T-helper 1 cell treated with Interleukin-12 subunit alpha and Interleukin-12 subunit beta and Interleukin-4 antibody, amounts not matched to agents 30 ng/mL and 1 ng/mL, for 36 hours (primary cell): ENCODE measurements around the gene DIDO1. TPM values are rescaled to one million over a fixed set of nuclear protein-coding genes. Genes with fewer than 3 reads are reported as not detected.

Experiments used
- intact Hi-C: fragments of 100-400 bp; cut with micrococcal nuclease; formaldehyde crosslinking; loops from one replicate; pipeline ENCODE4 v1.15.1; 2024
- total RNA-seq: library from RNA; stranded (reverse); gene quantifications from 2 replicates; pipeline ENCODE4 v1.2.3, GENCODE V29; 2022

DIDO1 gene
- total RNA-seq = 71.7 and 72.3 TPM in 2 replicates

- intact Hi-C loops = loop anchor here (1.0 to 5.0 kb wide), 5 partner anchors 8 to 624 kb away; partner anchors contain the start of genes ADRM1, OGFR and RPS21
These were observed at the start of gene DIDO1 for GRCh38 chr20:62926229-62927127. DIDO1 (minus strand) TSS chr20:62926505.

GRCh38 chr20:62975251-62975760 is 49.0 kb upstream of the DIDO1 start:
- intact Hi-C loops = no loop called here

- intact Hi-C loops = loop anchor here (1.0 kb wide), 1 partner anchor 36 kb away; no protein-coding TSS in a partner anchor
These were observed 46.8 kb upstream of the DIDO1 start for GRCh38 chr20:62972845-62973745.

- intact Hi-C loops = loop anchor here (1.0 kb wide), 1 partner anchor 37 kb away; no protein-coding TSS in a partner anchor
These were observed 45.9 kb upstream of the DIDO1 start for GRCh38 chr20:62971950-62972844.

- intact Hi-C loops = no loop called here
These were observed 45.1 kb upstream of the DIDO1 start for GRCh38 chr20:62971211-62971949.

GRCh38 chr20:62970307-62971210 is 44.3 kb upstream of the DIDO1 start:
- intact Hi-C loops = no loop called here

- intact Hi-C loops = no loop called here
These were observed 43.6 kb upstream of the DIDO1 start for GRCh38 chr20:62969939-62970306.

GRCh38 chr20:62969179-62969760 is 43.0 kb upstream of the DIDO1 start:
- intact Hi-C loops = no loop called here

GRCh38 chr20:62968378-62969178 is 42.3 kb upstream of the DIDO1 start:
- intact Hi-C loops = no loop called here

- intact Hi-C loops = no loop called here
These were observed 41.5 kb upstream of the DIDO1 start for GRCh38 chr20:62967628-62968351.

GRCh38 chr20:62967149-62967501 is 40.8 kb upstream of the DIDO1 start:
- intact Hi-C loops = no loop called here

- intact Hi-C loops = no loop called here
These were observed 40.2 kb upstream of the DIDO1 start for GRCh38 chr20:62966212-62967148.

- intact Hi-C loops = no loop called here
These were observed 39.1 kb upstream of the DIDO1 start for GRCh38 chr20:62965363-62965771.

GRCh38 chr20:62964700-62965099 is 38.4 kb upstream of the DIDO1 start:
- intact Hi-C loops = no loop called here

GRCh38 chr20:62963614-62964397 is 37.5 kb upstream of the DIDO1 start:
- intact Hi-C loops = no loop called here
